Osteoblast (primary cell): ENCODE measurements around the gene ANKRD24. TPM values are rescaled to one million over a fixed set of nuclear protein-coding genes. Genes with fewer than 3 reads are reported as not detected.
"Not testable (repeated sequence)": the region's sequence is repeated elsewhere in the genome, so short reads cannot be mapped to it uniquely, and the experiment has no call there.

Experiments
- DNase-seq: peaks from one replicate; pipeline ENCODE4 v3.0.0; 2011; ENCODE audit warnings: low spot score, mixed read lengths; ENCODE audit not compliant: insufficient read length; ENCODE audit errors: missing footprints
- H2AFZ ChIP-seq: 2 replicates; pipeline ENCODE4 v1.6.0; 2011; ENCODE audit warnings: mild to moderate bottlenecking, low read length
- H3K27ac ChIP-seq: 2 replicates; pipeline ENCODE4 v1.5.1; 2011; ENCODE audit warnings: mild to moderate bottlenecking, low read depth, low read length, moderate library complexity
- H3K27me3 ChIP-seq: 2 replicates; pipeline ENCODE4 v1.6.0; 2012; ENCODE audit warnings: mild to moderate bottlenecking, control low read depth, inconsistent platforms, low read length, moderate library complexity; ENCODE audit not compliant: insufficient read depth
- H3K36me3 ChIP-seq: 2 replicates; pipeline ENCODE4 v1.5.1; 2011; ENCODE audit warnings: mild to moderate bottlenecking, low read length, control low read depth, moderate library complexity; ENCODE audit not compliant: insufficient read depth
- H3K4me1 ChIP-seq: 2 replicates; pipeline ENCODE4 v1.5.1; 2011; ENCODE audit warnings: mild to moderate bottlenecking, low read length, control low read depth, moderate library complexity; ENCODE audit not compliant: insufficient read depth
- H3K4me2 ChIP-seq: 2 replicates; pipeline ENCODE4 v1.6.0; 2011; ENCODE audit warnings: mild to moderate bottlenecking, low read length; ENCODE audit not compliant: insufficient read depth
- H3K4me3 ChIP-seq: fragments of 200-600 bp; sonication (generic); 3 replicates; pipeline ENCODE4 v1.5.1; 2012; ENCODE audit warnings: mild to moderate bottlenecking, low read length, inconsistent platforms; ENCODE audit not compliant: insufficient read depth
- H3K79me2 ChIP-seq: 2 replicates; pipeline ENCODE4 v1.6.0; 2012; ENCODE audit warnings: mild to moderate bottlenecking, low read length, control low read depth, inconsistent platforms; ENCODE audit not compliant: insufficient read depth
- H3K9me3 ChIP-seq: 2 replicates; pipeline ENCODE4 v1.5.1; 2011; ENCODE audit warnings: low read depth, low read length, control low read depth
- H4K20me1 ChIP-seq: 2 replicates; pipeline ENCODE4 v1.6.0; 2012; ENCODE audit warnings: mild to moderate bottlenecking, low read length, control low read depth; ENCODE audit not compliant: insufficient read depth
- total RNA-seq: library from RNA; depleted of rRNA; stranded (reverse); fragments of >200 nt; gene quantifications from 2 replicates; pipeline ENCODE4 v1.2.3, GENCODE V29; 2012
- TF ChIP-seq, protein P1 (sequence below): IDR thresholded peaks from 2 replicates; pipeline ENCODE4 v1.5.1; 2011; ENCODE audit warnings: mild to moderate bottlenecking, low read depth, low read length, moderate library complexity; ENCODE audit errors: extremely low read depth

Gene ANKRD24
- total RNA-seq, 1 donor = 0.72 TPM

DNA sequence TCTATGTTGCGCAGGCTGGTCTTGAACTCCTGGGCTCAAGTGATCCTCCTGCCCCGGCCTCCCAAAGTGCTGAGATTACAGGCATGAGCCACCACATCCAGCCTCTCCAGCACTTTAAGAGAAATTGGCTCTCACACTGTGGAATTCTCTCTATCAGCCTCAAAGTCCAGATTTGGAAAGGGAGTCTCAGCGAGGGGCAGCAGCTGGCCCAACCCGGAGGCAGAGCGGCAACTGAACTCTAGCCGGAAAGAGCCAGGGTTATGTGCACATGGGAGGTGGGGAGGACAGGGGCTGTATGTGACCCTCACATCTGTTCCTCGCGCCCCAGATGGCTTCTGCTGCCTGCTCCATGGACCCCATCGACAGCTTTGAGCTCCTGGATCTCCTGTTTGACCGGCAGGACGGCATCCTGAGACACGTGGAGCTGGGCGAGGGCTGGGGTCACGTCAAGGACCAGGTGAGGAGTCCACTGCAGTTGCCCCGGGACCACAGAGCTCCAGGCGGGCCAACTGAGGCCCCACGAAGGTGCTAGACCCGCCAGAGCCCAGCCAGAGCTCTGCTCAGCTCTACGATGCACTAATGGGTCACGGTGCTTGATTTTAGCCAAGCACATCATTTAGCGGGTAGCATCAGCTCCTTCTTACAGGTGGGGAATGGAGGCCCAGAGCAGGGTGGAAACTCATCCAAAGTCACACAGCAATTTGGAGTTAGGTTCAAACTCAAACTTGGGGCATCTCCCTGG is 27.7 kb upstream of the ANKRD24 start:
- Histone ChIP-seq H3K4me3 (no peak overlapping the region), H3K36me3 (no peaks in the 10 kb centered on the region), H3K79me2 (no peaks in the 10 kb centered on the region), H3K4me1 (no peaks in the 10 kb centered on the region), H3K27ac (no peak overlapping the region), H3K27me3 (peaks cover 7% of the 10 kb centered on the region), H2AFZ (no peak overlapping the region), H4K20me1 (no peaks in the 10 kb centered on the region), H3K4me2 (no peak overlapping the region), H3K9me3 (no peaks in the 10 kb centered on the region)
- TF ChIP-seq, protein P1, sequence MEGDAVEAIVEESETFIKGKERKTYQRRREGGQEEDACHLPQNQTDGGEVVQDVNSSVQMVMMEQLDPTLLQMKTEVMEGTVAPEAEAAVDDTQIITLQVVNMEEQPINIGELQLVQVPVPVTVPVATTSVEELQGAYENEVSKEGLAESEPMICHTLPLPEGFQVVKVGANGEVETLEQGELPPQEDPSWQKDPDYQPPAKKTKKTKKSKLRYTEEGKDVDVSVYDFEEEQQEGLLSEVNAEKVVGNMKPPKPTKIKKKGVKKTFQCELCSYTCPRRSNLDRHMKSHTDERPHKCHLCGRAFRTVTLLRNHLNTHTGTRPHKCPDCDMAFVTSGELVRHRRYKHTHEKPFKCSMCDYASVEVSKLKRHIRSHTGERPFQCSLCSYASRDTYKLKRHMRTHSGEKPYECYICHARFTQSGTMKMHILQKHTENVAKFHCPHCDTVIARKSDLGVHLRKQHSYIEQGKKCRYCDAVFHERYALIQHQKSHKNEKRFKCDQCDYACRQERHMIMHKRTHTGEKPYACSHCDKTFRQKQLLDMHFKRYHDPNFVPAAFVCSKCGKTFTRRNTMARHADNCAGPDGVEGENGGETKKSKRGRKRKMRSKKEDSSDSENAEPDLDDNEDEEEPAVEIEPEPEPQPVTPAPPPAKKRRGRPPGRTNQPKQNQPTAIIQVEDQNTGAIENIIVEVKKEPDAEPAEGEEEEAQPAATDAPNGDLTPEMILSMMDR = no peak
- peak; percentile 58 for DNase-seq

DNA sequence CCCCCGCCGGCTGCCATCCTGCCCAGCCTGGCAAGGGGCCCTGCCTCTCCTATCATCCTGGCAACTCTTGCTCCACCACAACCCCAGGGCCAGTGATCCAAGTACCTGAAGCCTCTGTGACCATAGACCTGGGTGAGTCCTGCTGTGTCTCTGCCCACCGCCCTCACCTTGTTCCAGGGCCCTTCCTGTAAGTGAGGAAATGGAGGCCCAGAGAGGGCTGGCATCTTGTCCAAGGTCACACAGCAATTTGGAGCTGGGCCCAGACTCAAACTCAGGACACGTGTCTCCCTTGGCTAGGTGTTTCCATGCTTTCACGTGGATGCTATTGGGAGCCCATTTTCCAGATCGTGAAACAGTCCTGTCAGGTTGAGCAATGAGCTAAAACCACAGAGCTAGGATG is 25.3 kb upstream of the ANKRD24 start:
- no peaks in the 10 kb centered on the region for H3K79me2 ChIP-seq
- H3K4me3 ChIP-seq = no peak overlapping the region
- TF ChIP-seq, protein P1 = no peak
- H3K27ac ChIP-seq = no peak overlapping the region
- H3K4me2 ChIP-seq = no peak overlapping the region
- H2AFZ ChIP-seq = no peak overlapping the region
- DNase-seq = peak; percentile 86
- no peaks in the 10 kb centered on the region for H3K9me3 ChIP-seq
- no peaks in the 10 kb centered on the region for H3K4me1 ChIP-seq
- H3K36me3 ChIP-seq = no peaks in the 10 kb centered on the region
- no peaks in the 10 kb centered on the region for H4K20me1 ChIP-seq
- H3K27me3 ChIP-seq = peaks cover 8% of the 10 kb centered on the region

DNA sequence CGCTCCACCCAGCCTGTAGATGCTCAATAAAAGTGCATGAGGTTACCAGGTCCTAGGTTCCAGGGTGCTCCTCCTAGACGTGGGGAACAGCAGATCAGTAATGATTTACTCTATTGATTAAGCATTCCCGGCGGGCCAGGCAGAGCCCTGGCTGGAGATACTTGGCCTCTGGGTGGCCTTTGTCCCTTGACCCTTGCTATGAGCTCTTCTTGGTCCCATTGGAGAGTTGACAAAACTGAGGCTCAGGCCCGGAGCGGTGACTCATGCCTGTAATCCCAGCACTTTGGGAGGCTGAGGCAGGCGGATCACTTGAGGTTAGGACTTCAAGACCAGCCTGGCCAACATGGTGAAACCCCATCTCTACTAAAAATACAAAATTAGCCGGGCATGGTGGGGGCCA is 24.5 kb upstream of the ANKRD24 start:
- H3K4me3 ChIP-seq, H2AFZ ChIP-seq, H3K27me3 ChIP-seq, H3K27ac ChIP-seq, H3K36me3 ChIP-seq, H3K4me1 ChIP-seq, H3K9me3 ChIP-seq, H3K79me2 ChIP-seq, H4K20me1 ChIP-seq, H3K4me2 ChIP-seq: not testable (repeated sequence)
- DNase-seq = peak; percentile 25

DNA sequence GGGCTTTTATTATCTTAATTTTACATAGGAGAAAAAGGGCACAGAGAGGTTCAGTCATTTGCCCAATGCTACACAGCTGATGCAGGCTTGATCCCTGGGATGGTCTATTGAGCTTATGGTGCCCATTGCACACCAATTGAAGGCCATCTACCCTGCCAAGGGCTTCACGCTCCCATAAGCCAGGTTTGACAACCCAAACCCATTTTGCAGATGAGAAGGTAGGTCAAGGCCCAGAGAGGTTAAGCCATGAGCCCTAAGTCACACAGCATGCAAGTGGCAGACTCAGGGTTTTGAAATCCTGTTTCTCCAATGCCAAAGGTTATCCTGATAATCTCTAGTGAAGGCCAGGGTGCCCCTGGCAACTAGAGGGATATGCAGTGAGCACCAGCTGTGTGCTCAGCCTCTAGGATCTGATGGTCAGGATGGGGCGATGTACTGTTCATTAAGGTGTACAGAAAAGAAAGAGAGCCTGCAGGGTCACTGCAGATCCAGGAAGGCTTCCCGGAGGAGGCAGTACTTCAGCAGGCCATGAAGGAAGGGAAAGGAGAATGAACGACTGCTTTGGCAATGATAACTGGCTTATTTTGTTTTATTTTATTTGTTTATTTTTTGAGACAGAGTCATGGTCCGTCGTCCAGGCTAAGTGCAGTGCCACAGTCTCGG is 20.9 kb upstream of the ANKRD24 start:
- H3K79me2 ChIP-seq = no peaks in the 10 kb centered on the region
- no peak overlapping the region for H2AFZ ChIP-seq

More for the DNA sequence above, 20.9 kb upstream of the ANKRD24 start:
- TF ChIP-seq, protein P1 = no peak
- Histone ChIP-seq H3K4me3 (no peak overlapping the region), H3K4me2 (no peak overlapping the region), H3K9me3 (no peaks in the 10 kb centered on the region), H3K36me3 (no peaks in the 10 kb centered on the region), H3K4me1 (no peaks in the 10 kb centered on the region), H3K27me3 (peaks cover 8% of the 10 kb centered on the region), H4K20me1 (no peaks in the 10 kb centered on the region), H3K27ac (no peak overlapping the region)
- DNase-seq = peak; percentile 57
